NCI-H226 (cell line): ENCODE data around the gene MGMT.

Experiments
- DNase-seq: peaks from one replicate; pipeline ENCODE4 v3.0.0-alpha.2; 2015

Gene MGMT

DNA sequence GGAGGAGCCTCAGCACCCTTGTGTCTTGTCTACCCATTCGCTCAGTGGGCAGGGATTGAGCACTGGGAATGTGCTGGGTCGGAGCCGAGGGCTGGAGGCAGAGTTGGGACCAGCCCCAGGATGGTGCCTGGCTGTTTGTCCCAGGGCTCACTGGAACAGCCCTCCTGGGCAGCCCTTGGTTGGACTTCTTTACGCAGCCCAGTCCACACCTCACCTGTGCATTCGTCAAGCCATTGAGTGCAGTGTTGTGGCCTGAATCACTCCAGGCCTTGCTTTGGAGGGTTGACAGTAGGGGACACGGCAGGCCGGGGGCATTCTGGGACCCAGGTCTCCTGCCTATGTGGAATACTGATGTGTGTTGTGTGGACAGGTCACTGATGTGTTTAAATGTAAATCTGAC, 229.6 kb downstream of the MGMT start:
- no peak for DNase-seq

DNA sequence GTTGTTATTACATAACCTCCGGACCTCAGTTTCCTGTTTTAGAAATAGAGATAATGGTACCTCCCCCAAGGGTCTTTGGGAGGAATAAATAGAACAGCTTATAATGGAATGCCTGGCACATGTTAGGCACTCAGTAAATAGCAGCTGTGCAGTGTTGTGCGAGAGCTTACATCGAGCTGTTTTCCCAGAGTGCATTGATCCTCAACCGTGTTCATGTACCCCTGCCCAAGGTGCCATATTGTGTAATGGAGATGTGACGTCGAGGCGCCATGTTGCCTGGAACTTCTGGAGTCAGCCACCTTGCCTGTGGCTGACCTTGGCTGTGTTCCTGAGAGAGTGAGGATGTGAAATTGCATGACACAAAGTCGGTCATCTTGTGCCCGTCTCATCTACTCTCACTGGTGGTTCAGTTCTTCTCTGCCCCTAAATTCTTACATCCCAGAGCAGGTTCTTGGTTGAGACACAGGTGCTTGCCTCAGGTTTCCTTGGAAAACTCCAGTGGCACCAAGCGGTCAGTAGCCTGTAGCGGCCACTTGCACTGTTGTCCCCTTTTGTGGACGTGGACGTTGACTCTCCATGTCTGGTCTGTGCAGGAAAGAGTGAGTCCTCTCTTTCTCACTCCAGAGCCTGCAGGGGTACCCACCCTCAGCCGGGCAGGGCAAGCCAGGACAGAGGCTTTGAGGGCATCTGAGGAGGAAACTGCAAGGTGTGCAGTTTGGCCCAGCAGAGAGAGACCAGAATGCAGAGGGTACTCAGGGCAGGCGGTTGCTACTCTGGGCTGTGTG, 230.6 kb downstream of the MGMT start:
- no peak for DNase-seq

DNA sequence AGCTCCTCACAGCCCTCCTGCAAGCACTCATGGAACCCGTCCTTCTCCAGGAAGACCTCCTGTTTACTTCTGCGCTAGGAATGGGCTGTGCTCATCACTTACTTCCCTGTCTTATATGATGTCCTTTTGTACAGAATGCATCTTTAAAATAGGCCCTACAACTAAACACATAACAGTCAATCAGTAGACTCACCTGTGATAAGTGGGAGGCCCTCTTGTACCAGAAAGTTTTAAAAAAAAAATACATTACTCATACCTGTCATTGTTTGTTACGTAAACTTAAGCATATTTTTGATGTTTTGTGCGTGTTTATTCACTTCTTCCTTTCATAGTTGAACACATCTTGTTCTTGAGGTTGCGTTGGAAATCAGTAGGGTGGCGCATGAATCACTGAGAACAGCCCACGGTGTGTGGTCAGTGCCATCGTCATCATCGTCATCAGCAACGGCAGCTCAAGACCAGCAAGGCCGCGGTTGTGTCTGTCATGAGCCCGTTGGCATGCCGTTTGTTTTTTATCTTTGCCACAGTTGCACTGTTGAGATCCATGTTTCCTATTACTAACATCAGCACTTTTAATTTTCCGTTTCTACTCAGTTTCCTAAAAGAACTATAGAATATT, 232.8 kb downstream of the MGMT start:
- no peak for DNase-seq

DNA sequence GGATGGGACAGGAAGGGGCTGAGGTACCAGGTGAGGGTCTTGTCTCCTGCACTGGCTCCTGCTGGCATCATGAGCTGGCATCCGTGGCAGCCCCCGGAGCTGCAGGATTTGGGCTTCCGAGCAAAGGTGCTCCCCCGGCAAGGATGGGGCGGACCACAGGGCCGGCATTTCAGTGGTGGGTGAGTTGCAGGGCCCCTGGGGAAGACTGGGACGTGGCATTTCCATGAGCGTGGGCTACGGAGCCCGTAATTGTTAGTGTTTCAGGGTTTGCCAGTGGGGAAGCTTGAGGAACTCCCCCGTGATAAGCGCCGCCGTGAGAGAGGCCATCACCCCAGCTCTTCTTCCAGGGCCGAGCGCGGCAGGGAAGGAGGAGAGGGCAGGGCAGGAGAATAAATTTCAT, 235.6 kb downstream of the MGMT start:
- no peak for DNase-seq

DNA sequence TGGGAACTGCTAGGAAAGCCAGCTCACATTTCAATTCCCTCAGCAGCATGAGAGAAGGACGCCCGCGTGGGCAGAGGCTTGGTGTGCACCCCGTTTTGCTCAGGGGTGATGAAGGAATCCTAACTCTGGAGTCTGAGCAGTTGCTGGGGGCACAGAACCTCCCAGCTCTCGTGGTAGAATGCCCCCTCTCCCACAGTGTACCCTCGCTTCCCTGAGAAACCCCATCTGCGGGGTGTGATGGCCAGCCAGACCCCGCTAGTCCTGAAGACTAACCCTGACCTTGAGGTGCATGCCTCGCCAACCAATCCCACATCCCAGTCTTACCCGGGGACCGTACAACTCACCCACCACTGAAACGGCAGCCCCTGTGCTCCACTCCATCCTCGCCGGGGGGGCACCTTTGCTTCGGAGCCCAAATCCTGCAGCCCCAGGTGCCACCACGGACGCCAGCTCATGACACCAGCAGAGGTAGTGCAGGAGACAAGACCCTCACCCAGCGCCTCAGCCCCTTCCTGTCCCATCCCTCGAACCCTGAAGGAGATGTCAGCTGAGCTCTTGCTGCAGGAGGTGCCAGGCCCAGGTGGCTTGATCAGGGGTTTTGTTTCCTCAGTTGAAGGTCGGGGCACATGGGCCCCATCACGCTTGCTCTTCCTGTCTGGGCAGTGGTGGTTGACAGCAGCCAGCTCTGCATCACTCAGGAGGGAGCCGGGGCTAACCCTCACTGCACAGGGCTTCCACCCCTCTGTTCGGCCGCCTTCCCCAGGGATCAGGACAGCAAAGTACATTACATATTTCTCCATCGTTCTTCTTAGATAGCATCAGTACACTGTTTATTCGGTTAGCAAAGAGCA, 236.5 kb downstream of the MGMT start:
- no peak for DNase-seq

DNA sequence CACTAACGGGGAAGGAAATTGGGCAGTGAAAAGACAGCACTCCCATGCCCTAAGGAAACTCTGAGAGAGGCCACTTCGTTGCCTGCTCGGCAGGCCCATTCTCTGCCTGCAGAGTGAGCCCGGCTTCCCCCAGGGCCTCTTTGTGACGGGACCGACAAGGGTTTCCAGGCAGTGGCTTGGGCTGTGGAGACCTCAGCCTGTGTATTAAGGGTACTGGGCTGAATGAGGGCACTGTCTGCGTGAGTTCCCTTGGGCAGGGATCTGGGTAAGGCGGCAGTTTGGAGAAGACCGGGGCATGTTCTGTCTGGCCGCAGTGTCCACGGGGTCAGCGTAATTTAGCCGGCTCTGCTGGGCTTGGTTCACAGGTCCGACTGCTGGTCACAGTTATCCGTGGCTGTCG, 237.2 kb downstream of the MGMT start:
- no peak for DNase-seq

DNA sequence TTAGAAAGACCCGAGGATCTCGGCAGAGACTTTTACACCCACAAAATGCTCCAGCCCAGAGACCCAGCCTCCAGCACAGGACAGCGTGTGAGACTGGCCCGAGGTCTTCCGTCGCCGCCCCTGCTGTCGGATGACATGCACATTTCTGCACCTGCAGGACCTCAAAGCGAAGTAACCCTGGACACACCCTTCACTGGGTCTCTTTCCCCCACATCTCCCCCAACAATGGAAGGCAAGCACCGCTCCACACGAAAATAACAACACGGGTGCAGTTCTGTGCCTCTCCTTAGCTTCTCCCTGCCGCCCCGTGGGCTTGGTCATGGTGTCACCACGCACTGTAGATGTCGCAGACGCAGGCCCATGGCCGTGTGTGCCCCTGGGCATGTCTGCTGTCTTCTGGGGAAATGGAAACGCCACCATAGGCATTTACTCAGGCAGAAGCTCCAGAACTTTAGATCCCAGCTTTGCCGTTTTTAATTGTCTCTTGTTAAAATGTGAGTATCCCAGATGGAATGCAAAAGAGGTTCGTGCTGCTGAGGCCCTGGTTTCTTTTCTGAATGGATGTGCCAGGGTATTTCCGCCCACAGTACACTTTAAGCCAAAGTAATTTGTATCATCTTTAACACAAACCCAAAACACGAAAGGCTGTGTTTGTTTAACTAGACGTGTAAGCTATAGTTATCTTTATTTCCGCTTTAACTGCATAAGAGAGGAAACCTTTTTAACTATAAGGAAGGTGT, 237.9 kb downstream of the MGMT start:
- no peak for DNase-seq

DNA sequence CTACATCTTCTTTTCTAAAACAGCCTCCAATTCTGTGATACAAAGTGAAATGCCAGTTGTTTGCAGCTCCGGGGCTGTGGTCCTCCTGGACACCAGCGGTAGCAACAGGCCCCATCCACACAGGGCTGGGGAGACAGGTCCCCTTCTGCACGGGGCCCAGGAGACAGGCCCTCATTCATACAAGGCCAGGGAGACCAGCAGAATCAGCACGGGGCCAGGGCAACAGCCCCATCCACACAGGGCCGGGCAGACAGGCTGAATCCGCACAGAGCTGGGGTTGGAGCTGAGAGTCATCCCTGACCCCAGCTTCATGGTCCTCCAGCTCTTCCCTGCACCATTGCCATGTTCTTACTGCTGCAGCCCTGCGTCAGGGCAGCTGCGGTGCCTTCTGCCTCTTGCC, 238.6 kb downstream of the MGMT start:
- DNase-seq: no peak

DNA sequence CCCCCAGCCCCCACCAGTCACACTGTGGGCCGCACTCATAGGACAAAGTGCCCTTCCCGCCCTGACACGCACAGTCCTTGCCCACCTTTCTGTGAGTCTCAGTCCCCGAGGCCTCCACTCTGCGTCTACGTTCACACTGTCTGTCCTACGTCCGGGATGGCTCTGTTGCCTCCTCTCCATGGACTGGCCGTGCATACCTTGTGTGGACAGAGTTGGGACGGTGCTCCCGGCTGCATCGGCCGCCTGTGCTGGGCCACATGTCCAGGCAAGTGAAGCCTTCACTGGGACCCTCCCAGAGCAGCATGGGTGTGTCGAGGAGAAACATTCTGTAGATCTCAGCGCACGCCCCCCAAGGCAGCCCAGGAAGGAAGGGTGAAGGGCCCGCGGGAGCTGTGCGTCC, 239.0 kb downstream of the MGMT start:
- DNase-seq: no peak

DNA sequence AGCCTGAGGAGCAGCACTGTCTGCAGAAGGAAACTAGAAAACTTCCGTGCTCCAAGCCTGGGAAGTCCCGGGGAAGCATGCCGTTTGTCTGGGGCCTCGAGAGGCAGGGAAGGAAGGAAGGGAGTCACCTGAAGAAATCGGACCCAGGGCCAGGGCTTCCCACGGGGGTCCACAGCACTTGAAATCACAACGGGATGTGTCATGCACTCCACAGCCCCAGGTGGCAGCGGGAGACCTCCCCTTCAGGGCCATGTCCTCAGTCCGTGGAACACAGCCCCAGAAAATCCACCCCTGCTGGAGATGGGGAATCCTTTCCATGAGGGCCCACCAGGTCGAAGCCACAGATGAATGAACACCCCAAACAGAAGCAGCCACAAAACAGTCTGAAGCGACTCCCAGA, 239.5 kb downstream of the MGMT start:
- DNase-seq: no peak

DNA sequence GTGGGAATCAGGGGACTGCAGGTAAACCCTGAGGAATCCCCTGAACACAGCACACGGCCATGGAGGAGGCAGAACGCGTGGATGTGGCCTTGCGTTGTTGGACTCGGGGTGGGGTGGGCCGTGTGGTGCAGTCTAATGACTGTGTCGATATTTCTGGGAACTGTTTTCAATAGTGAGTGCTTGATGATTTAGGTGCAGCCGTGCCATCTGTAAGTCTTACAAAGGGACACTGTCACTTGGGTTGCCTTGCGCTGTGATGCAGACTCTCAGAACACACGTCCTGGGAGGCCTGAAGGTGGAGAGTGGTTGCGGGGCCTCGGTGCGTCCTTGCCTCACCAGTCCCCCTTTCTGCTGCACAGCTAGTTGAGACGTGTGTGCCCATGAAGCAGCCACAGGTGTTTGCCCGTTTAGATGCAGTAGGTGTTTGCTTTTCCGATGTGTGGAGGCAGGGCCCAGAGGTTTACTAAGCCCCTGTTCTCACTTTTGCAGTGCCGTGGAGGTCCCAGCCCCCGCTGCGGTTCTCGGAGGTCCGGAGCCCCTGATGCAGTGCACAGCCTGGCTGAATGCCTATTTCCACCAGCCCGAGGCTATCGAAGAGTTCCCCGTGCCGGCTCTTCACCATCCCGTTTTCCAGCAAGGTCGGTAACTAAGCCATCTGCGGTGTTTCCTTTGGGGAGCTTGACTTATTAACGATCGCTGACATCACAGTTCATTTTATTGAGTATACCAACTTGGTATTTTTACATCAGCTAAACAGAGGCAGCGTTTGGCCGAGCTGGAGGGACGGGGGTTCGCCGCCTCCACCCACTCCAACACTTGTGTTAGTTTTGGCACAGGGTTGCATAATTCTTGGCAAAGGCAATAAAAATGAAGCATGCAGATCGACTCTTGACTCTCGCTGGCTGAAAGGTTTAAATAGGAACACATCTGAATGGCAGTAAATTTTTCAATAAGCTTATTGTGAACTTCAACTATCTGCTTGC, 240.7 kb downstream of the MGMT start:
- DNase-seq: no peak

DNA sequence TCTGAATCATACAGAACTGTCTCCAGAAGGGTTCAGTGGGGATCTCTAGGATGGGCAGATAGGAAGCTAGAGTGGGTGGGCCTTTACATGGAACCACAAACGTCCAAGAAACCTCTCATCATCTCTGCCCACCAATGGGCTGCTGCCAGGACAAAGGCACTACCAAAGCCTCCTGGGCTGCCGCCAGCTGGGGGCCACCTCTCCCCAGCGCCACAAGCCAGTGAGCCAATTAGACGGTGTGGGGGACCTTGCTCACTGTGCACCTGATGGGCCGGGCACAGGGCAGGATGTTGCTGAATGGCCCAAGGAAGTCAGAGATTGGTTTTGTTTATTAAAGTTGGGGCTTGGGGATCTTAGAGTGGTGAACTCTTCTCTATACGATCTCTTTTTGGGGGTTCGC, 242.1 kb downstream of the MGMT start:
- DNase-seq: no peak

DNA sequence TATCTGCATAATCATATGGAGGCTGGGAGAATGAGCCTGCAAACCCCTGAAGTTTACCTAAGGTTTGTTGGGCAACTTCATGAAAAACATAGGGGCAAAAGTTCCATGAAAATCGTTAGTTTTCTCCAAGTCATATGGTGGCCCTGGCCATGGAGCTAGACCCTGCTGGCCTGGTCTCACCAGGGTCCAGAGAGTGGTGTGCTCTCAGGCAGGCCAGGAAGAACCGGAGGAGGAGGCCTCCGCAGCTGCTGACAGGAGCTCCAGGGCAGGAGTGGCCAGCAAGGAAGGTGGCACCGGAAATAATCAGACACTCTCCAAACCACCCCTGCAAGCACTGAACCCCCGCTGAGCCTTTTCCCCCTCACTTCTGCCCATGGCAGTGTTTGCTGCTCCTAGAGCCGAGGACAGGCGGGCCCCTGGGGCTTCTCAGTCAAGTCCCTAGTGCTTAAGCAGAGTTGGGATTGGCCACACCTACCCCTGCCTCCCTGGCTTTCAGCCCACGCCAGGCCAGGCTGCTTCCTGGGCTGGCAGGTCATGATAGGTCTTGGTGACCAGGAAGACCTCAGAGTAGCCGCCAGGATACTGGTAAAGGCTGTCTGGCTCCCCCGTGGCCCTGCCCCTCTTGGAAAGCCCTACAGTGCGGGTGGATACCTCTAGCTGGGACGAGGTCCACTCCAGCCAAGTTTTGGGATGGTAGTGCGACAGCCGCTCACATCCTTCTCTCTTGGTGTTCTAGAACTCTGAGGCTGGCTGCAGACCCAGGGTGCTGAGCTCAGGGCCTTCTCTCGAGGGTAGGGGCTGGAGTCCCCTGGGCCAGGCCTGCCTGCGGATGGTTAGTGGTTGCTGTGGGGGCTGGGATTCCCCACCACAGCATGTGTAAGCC, 242.8 kb downstream of the MGMT start:
- no peak for DNase-seq

DNA sequence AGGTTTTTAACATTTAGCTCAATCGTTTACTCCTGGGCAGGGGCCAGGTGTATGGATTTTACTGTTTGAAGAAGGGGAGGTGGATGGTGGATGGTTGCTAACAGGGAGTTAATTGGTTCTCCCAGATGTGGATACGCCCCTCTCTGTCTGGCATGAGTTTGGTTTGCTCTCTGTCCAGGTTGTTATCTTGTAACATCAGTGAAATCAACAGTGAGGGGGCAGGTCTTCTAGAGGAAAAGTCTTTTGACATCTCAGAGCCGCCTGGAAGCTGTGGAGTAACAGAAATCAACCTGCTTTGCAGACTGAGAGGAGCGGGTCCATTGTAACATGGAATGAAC, 243.4 kb downstream of the MGMT start:
- DNase-seq: no peak

DNA sequence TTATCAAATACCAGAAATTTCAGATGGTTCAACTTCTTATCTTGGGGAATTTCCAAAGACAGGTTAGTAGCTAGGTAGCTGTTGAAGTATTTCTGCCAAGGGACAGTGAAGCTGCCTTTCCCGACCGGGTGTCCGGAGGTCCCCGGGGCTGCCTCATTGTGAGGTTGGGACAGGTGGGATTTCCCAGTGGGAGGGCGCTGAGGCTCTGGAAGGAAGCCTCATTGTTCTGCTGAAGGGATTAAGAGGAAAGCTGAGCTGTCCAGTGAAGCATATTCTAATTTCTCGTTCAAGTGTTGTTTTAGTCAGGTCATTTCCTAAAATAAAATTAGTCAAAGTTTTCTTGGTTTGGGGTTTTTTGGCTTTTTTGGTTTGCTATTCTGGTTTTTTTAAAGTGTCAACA, 244.2 kb downstream of the MGMT start:
- DNase-seq: no peak

DNA sequence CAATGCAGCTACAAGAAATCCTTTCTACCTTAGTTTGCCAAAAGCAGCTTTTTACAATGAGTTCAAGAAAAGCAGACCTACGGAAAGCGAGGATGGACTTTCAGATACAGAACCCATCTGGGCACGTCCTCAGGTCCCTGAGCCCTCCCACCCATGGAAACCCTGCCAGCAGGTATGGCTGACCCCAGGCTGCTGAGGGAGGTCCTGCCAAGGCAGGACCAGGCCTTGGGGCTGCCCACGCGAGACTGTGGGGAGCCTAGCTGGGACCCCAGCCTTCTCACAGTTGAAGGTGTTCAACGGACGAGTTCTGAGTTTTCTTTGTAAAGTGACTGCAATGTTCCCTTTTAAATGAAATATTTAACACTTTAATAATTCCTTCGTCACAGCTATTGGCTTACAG, 245.0 kb downstream of the MGMT start:
- no peak for DNase-seq

DNA sequence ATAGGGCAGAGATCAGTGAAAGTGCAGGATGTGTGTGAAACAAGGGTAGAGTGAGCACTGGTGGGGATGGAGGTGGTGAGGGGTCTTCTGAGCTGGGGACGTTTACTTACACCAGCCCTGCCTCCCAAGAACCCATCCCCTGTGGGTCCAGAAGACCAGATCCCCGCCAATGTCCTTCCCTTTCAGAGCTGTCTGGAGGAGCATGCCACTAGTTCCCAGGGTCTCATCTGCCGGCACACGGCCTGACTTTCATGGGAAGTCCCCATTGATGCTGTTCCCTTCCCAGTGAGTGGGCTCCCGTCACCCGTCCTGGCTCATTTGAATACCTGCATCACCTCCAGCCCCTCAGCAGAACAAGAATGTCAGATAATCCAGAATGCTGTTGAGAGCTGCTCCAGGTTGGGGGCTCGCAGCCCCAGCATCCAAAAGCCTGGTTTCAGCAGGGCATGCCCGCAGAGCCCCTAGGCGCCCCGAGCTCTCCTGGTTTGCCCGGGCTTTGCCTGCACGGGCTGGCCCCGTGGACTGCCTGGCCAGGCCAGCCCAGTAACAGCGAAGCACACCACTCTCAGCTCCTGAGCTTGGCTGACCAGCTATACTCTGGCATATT, 246.7 kb downstream of the MGMT start:
- no peak for DNase-seq

DNA sequence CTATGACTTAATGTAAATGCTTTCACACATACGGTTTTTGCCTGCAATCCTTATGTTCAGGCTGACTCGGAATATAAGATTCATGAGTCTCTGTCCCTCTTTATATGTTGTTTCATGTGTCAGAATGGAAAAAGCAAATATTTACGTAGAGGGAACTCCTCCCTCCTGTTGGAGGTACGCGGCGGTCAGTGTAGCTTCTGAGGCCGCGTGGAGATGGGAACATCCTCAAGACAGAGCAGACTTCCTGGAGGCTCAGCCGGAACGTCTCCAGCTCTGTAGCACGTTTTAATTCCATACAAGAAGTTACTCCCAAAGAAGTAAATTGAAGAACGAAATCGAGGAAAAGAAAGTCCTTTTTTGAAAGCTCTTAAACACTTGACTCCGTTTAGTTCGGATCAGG, 248.8 kb downstream of the MGMT start:
- DNase-seq: no peak

DNA sequence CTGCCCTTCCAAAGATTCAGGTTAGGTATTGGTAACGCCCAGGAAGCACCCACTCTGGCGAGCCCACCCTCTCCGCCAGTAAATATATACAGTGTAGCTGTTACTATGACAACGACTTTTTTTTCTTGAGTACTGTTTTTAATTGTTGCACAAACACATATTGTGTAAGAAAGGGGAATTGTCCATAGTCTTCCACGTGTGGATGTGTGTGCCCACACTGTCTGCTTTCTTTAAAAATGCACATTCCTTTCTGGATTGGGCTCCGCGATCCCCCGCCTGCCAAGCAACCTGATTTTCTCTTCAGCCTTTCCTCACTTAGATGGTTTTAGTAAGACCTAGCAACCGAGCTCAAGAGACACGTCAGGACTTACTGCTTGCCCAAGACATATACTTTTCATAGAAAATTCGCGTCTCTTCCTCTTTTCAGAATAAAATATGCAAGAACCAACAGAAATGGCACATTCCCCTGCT, 249.2 kb downstream of the MGMT start:
- no peak for DNase-seq

DNA sequence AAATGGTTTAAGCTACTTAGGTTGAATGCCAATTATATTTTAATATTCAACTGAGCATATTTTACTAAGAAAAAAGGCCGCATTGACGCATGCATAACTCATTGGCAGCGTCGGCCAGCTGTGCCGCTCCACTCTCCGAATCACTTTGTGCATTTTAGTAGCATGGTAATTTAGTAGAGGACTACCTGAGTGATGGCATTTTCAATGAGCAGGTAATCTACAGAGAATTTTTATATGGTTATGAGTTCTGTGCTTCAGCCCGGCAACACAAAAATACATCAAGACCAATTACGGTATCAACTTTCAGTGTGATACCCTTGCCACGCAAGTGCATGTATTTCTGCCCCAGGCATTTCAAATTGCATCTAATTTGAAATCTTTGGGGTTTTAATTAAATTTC, 249.8 kb downstream of the MGMT start:
- DNase-seq: no peak
